Ramos (cell line): Measurements from ENCODE around the gene COL5A1.

Experiments used
- in situ Hi-C: fragments of 300-500 bp; cut with MboI; formaldehyde crosslinking; loops from one replicate; pipeline ENCODE4 v1.14.3; 2022; ENCODE audit warnings: low sequenced_read_pairs; ENCODE audit not compliant: unreplicated experiment

The COL5A1 gene

DNA sequence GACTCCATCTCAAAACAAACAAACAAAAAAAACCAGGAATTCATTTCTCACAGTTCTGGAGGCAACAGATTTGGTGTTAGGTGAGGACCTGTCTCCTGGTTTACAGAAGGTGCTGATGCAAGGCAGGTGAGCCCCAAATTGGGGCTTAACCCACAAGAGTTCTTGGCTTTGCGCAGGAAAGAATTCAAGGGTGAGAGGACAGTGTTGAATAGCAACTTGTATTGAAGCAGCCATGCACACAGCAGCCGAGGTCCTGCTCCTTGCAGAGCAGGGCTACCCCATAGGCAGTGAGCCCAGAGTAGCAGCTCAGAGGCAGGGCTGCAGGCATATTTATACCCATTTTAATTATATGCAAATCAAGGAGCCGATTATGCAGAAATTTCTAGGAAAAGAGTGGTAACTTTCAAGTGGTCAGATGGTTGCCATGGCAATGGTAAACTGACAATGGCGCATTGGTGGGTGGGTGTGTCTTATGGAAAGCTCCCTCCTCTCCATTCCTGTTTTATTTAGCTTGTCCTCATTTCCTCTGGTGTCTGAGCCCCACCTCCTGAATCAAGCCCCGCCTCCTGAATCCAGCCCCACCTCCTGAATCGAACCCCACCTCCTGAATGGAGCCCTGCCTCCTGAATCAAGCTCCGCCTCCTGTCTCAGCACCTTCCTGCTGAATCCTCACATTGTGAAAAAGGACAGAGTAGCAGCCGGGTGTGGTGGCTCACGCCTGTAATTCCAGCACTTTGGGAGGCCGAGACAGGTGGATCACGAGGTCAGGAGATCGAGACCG lies 34.5 kb upstream of the COL5A1 start:
- in situ Hi-C loops, result no loop called here

DNA sequence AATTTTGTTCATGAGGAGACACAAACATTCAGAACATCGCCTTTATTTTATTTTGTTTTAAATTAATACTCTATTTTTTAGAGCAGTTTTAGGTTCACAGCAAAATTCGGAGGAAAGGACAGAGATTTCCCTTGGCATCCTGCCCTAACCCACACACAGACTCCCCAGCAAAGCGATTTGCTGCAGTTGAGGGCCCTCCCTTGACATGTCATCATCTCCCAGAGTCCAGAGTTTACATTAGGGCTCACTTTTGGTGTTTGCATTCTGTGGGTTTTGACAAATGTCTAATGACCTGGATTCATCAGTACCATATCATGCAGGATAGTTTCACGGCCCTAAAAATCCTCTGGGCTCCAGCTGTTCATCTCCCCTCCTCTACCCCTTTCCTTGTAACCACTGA lies 33.6 kb upstream of the COL5A1 start:
- in situ Hi-C loops, result no loop called here

DNA sequence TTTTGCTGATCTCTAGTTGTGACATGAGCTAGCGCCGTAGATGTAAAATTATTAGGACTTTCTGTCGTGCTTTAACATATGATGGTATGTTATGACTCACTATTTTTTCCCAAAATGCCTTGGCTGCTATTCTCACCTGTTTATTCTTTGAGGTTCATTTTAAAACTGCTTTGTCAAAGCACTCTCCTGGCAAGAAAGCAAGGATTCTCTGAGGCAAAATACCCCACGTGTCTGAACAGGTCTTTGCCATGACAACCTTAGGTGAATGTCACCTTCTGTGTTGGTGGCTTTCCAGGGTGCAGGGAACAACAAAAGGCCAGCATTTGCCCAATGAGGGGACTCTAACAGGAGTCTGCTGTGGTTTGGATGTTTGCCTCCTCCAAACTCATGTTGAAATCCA lies 30.6 kb upstream of the COL5A1 start:
- in situ Hi-C loops, result no loop called here

DNA sequence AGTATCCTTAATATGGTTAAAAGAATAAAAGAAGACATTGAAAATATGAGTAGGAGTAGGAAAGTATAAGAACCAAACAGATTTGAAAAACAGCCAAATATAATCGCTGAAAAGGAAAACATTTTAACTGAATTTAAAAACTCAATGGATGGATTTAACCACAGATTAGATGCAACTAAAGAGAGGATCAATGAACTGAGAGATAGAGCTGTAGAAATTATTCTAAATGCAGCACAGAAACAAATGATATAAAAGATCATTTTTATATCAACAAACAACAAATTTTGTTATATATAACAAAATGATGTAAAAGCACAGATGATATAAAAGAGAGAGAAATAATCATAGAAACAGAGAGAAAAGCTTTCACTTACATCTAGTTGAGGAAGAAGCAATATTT lies 29.3 kb upstream of the COL5A1 start:
- in situ Hi-C loops, result no loop called here

DNA sequence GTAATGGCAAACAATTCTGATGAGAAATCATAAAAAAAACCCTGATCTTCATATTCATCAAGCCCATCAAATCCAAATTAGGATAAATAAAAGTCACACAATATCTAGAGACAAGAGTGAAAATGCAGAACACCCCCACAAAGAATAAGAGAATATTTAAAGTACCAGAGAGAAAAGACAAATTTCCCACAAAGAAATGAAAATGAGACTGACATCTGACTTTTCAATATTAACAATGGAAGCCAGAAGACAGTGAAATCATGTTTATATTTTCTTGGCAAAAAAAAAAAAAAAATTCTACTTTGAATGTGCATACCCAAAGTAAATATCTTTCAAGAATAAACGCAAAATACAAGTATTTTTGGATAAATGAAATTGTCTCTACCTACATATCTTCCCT lies 28.9 kb upstream of the COL5A1 start:
- in situ Hi-C loops, result no loop called here

DNA sequence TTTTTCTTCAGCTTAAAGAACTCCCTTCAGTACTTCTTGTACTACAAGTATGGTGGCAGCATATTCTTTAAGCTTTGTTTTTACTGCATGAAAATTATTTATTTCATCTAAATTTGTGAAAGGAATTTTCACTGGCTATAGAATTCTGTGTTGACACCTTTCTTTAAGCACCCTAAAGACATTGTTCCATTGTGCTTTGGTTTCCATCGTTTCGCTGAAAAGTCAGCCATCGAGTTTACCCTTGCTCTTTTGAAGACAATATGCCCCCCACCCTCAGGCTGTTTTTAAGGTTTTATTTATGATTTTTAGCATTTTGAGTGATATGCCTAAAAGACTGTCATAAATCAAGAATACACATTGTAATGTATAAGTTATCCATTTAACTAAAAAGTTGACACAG lies 27.3 kb upstream of the COL5A1 start:
- in situ Hi-C loops, result no loop called here

DNA sequence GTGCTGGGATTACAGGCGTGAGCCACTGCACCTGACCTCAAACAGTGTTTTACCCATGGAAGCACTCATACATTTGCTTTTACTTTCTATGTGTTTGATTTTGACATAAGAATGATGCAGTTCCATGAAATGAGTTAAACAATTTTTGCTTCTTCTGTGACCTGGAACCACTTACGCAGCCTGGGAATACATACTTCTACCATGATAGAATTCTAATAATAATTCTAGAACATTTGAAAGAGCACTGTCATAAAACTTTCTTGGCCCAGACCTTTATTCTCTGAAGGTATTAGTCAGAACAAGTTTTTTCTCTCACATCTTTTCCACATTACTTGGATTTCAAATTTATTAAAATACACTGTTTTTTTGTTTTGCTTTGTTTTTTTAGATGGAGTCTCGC lies 25.3 kb upstream of the COL5A1 start:
- in situ Hi-C loops, result no loop called here

DNA sequence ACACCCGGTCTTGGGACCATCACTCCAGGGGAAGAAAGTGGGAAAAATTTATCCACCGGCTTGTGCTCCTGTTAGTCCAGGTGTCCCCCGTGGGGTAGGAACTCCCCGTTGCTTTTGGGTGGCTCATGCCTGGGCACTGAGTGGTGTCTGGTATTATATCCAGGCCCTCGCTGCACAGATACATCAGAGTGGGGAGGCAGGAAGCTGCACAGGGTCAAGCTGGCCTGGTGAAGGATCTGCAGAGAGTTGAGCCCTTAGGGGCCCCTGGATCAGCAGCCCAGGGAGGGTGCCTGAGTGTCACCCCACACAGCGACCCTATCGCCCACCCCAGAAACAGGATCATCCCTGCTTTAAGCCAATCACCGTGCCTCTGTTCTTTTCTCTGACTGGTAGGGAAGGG lies 24.4 kb upstream of the COL5A1 start:
- in situ Hi-C loops, result no loop called here

DNA sequence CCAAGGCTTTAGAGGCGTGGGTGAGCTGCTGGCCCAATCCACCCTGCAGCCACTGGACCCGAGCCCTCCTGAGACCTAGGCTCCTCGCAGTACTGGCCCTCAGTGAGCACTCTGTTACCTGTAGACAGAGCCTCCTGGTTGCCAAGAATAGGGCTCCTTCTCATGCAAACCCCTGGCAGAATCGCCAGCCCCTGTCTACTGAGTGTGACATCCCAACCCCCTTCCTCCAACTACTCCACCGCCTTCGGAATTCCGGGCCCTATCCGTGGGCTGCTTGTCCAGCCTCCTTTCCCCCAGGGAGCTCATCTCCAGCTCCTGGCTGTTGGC lies 23.8 kb upstream of the COL5A1 start:
- in situ Hi-C loops, result no loop called here

DNA sequence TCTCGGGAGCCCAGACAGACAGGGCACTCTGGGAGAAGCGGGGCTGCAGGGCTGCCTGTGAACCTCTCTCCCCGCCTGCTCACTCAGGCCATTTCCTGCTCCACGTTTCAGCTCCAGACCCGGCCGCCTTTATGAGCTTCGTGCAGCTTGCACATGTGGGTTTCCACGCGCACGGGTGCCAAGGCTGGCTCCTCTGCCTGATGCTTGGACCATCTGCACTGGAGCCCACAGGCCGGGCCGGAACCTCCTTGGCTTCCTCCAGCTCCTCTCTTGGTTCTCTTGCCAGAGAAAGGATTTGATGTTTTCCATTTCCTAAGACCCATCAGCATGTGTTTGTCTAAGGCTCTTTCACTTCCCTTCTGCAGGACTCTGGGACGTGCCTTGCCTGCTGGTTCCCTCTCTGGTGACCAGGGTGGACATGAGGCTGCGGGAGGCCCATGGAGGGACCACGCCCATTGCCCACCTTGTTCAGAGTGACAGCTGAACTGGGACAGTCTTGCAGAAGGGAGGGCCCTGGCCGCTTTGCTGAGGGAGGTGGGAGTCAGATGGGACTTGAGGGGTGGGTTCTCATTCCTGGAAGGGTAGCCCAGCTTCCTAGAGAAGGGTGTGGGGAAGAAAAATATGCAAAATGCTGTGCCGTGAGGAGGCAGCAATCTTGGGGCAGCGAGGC lies 23.3 kb upstream of the COL5A1 start:
- in situ Hi-C loops, result no loop called here

DNA sequence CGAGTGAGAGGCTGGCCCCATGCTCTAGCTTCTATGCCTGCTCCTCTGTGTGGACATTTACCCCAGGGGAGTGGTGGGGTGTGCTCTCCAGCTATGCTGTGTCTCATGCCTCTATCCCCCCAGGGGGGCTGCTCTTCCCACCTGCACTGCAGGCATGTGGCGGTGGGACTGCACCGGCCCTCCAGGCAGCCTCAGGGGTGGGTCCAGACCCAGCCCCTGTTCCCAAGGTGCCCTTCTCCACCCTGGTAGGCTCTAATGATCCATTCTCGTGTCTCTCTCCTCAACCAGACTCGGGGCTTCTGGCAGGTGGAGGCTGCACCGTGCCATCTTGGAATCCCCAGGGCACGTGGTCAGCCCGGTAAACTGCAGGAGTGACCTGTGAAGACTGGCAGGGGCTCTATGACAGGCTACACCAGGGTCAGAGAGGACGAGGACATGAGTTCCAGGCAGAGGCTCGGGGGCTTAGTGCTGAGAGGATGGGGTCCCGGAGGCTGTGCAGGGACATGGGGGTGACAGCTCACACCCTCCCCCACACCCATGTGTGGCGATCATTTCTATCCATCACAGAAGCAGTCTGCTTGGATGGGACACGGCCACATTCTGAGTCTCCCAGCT lies 22.7 kb upstream of the COL5A1 start:
- in situ Hi-C loops, result no loop called here

DNA sequence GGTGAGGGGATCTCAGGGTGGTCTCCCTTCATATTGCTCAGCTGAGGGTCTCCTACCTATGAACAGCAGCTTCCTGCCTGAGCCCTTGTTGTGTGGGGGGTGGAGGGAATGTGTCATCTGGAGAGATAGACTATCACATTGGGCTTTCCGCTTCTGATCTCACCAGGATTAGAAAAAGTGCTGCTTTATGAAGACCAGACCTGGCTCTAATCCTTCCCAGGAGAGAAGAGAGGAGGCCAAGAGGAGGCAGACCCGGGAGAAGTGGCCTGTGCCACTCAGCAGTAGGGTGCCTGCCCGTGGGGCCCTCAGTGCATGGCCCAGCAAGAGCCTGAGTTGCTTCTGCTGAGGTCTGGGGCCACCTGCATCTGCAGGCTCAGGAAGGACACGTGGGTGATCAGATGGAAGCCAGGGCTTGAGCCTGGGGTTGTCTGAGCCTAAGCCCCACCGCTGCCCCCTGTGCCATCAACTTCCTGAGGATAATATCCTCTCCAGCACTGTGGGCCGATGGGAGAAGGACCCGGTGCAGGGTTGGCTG lies 22.1 kb upstream of the COL5A1 start:
- in situ Hi-C loops, result no loop called here

DNA sequence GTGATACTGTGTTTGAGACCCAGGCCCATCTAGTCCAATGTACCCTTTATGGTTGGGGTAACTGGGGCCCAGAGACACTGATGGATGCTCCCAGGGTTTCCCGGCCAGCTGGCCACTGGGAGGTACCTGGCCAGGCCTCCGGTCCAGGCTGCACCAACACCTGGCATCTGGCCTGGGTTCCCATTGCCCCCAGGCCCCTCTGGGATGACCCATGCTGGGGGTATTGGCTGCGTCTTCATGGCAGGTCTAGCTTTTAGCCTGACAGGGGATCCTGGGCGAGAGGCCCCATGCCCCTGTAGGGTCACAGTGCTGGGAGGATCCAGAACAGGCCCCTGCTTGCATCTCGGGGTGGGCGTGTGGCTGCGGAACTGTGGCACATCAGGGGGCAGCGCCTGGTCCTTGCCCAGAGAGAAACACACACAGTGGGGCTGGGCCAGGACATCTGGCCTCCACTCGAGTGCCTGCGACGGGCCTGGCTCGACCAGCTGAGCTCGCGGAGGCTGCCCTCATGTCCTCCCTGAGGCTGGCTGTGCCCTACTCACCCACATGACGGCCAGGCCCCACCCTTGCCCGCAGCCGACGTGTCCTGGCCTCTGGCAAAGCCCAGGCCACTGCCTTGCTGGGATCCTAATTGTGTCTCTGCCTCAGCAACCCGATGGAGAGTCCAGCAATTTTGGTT lies 21.5 kb upstream of the COL5A1 start:
- in situ Hi-C loops, result no loop called here

DNA sequence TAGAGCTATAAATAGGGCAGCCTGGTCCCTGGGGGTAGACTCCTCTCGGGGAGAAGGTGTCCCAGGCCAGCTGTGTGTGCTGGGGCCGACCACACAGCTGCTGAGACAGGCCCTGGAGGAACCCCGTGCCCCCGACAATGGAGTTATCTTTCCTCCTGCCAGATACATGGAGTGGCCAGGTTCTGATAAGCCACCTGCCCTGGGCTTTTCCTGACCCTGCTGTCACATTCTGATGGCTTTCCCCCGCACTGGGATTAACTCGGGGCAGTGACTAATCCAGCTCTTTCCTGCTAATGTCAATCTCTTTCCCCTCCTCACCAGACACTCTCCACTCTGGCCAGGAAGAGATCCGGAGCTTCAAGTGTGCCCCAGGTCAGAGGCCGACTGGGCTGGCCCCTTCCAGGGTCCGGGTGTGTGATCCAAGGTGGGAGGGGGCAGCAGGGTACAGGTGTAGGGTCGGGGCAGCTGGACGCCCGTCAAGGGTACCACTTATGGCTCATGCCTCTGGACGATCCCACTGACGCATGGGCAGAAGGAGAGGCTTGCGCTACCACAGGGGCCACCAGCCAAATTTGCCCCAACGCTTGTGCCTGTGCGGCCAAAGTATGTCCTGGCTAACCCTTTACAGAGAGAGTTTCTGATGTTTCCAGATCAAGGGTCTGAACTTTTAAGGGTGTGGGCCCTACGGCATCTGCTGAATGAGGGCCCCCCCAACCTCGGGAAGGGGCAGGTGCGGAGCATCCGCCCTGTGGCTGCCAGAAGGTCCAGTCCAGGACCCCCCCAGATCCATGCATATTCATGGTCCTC lies 20.6 kb upstream of the COL5A1 start:
- in situ Hi-C loops, result no loop called here

DNA sequence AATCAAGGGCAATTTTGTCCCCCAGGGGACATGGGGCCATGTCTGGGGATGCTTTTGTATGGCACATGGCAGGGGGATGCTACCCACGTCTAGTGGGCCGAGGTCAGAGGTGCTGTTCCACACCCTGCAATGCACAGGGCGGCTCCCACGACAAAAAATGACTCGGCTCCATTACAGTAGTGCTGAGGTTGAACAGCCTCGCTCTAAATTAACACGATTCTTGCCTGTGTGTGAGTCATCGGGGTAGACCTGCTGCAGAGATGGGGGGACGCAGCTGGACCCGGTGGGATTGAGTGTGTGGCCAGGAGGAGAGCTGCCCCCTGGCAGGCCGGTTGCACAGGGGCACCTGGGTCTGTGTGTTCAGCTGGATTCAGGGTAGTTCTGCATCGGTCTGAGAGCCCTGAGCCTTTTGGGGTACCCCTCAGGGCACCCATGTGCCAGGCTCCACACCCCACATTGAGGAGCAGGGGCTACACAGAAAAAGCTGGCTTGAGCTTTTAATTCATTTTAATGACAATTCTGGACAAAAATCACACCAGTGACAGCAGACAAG lies 20.0 kb upstream of the COL5A1 start:
- in situ Hi-C loops, result no loop called here

DNA sequence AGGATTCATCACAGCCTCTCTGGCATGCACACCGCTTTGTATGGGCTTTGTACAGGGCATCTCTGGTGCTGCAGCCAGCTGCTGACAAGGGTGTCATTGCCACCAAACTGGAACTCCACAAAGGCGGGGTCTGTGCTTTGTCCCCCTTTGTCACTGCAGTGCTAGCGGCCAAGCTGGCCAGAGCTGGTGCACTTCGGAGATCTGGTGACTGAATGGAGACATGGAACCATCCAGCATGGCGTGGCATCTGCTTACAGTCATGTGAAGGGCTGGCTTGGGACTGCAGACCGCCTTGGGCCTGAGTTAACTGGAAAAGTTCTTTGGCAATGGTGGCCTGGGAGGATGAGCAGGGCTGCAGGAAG lies 18.7 kb upstream of the COL5A1 start:
- in situ Hi-C loops, result no loop called here

DNA sequence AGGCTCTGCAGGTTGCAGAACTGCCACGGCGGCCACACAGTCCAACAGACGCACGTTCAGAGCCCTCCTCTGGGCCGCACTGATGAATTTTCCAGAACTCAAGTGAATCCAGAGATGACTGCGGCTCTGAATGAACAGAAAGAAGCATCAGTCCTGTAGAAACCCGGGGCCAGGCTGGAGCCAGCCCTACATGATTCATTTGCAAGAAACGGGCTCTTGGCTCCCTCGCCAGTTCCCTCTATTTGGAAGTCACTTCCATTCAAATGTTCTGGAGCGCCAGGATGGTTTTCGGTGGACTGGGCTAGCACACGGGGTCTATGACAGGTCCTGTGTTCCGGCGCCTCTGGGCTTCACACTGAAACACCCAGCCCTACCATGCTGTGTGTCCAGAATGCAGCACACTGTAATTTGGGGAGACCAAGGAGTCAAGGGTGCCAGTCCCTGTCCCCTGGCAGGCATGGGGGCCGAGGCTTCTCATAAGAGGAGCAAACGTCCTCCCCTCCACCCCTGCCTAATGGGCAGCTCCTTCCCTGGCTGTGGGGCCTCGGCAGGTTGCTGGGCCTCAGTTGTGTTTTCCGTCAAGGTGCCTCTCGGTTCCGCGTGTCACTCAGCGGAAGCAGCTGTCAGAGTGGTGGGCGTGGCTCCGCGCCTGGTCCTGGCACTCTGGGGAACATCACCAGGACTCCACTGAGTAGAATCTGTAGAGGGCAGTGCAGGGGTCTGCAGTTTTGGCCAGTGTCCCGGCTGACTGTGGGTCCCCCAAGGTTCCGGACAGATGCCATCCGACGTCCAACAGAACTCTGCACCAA lies 18.1 kb upstream of the COL5A1 start:
- in situ Hi-C loops, result no loop called here

DNA sequence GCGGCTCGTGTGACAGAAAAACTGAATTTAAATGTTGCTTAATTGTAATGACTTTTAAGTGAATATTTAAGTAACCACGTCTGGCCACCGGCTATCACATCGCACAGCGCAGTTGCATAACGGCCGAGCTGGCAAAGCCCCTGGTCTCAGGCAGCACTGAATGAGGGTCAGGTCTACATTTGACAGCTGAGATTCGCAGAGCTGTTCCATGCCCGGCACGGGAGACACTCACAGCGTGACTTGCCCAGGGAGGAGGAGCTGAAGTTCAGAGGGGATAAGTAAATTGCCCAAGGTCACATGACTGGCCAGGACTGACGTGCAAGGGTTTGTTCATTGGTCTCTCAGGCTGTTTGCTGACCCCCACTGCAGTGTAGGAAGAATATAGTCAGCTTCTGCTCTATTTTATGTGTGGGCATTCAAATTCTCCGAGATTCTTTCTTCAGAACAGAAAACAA lies 17.4 kb upstream of the COL5A1 start:
- in situ Hi-C loops, result no loop called here

DNA sequence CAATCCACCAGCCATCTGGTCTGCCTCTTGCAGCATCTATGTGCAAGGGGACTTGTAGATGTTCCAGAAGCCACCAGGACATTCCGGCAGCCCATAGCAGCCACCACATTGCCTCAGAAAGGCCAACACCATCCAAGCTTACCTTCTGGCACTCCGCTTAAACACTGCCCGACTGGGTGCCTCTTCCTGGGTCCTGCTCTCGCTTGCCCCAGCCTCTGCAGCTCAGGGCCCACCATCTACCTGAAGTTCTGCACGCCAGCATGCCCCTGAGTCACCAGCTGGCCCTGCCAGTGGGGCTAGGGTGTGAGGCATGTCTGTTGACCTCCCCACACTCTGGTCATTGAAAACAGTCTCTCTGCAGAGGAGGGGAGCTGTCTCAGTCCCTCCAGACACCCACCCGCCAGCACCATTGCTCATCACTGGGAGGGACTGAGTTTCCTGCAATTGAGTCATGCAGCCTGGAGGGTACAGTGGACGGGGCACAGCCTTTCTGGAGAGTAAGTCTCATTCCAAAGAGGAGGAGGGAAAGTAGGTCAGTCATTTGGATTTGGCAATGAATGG lies 16.9 kb upstream of the COL5A1 start:
- in situ Hi-C loops, result no loop called here
